GM12874 (cell line): ENCODE data around the gene PACSIN1.

Source experiments
- CTCF ChIP-seq: IDR thresholded peaks from 2 replicates; pipeline ENCODE4 v1.5.1; 2011; ENCODE audit warnings: low read depth, mild to moderate bottlenecking, control low read depth, low read length, moderate library complexity; ENCODE audit not compliant: insufficient read depth

Gene PACSIN1

DNA sequence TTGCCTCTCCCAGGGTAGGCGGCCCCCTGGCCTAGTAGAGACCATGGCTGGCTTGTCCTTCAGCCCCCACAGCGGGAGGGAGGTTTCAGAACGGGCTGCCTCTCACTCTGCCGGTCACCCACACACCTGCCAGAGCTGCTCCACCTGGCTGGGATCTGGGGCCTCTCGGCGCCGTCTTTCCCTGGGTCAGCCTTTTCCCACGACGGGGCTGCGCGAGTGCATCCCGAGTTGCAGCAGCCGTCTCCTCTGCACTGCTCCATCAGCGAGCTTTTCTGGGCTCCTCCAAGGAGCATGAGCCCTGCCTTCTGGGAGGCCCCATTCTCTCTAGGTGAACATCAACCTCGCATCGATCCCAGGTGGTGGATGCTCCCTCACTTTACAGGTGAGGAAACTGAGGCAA lies 106.1 kb downstream of the PACSIN1 start:
- no peak for TF ChIP-seq CTCF

DNA sequence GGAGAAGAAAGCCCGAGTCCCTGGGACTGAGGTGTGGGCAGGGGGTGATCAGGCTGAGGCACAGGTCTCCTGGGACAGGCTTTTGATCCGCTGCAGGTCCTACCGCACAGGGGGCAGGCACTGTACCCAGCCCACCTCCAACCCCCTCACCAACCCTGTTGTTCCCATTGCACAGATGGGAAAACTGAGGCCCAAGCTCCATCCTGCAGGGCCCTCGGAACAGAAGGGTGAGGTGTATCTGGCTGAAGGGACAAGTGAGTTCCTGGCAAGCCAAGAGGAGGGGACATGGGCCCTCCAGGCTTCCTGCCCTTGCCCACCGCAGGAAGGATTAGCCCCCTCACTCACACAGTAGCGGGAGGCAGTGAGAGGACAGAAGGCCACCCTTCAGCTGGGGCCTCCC lies 106.7 kb downstream of the PACSIN1 start:
- TF ChIP-seq CTCF: no peak

- TF ChIP-seq CTCF: no peak
Measured at GRCh38 chr6:34573567-34574183, 107.8 kb downstream of the PACSIN1 start.

GRCh38 chr6:34574647-34575293 lies 108.9 kb downstream of the PACSIN1 start:
- no peak for TF ChIP-seq CTCF

DNA sequence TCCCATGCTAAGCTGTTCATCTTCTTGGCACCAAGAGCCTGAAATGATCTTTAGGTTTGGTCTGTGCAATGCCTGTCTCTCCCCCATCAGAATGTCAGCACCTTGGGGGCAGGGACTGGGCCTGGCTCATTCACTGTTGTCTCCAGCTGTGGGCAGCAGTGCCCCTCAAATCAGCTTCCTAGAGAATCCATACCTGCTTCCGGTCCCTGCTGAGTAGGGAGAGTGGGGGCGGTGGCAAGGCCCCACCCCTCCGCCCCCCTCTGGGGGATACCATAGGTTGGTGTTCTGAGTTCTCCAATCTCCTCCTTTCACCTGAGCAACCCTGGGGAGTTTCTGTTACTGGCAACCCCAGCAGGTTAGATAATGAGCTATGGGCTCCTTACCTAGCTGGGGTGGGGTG lies 109.5 kb downstream of the PACSIN1 start:
- TF ChIP-seq CTCF: no peak

GRCh38 chr6:34576286-34576955 lies 110.5 kb downstream of the PACSIN1 start:
- no peak for TF ChIP-seq CTCF

DNA sequence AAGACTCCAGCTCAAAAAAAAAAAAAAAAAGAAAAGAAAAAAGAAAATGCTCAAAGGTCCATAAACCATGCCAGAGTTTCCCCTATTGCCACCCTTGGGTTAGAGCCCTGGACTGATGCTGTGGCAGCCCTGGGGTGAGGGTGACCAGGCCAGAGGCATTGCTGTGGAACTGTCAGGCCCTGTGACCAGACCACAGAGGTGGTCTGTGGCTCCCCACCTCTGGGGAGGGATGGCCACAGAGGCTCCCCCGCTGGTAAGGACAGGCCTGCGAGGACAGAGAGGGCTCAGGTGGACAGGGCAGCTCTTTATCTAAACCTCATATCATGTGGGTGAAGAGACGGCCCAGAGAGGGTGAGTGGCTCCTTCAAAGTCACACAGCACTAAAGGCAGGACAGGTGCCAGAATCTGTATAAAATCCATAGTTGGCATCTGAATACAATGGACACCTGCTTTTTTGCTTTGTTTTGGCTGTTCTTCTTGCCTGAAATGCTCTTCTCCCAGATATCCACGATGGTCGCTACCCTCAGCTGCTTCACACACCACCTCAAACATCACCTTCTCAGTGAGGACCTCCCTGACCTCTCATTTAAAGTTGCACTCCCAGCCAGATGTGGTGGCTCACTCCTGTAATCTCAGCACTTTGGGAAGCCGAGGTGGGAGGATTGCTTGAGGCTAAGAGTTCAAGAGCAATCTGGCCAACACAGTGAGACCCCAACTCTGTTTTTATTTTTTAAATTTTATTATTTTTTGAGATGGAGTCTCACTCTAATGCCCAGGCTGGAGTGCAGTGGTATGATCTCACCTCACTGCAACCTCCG lies 112.8 kb downstream of the PACSIN1 start:
- no peak for TF ChIP-seq CTCF
